GM12878 (cell line): ENCODE results near the gene IL18RAP. TPM values are rescaled to one million over a fixed set of nuclear protein-coding genes. Genes with fewer than 3 reads are reported as not detected.

Source experiments
- ATAC-seq: fragments of 200-7000 bp; cut with Tn5 transposase; 3 replicates; pipeline ENCODE4 v1.9.1; 2020; ENCODE audit warnings: mild to moderate bottlenecking, moderate library complexity
- BruUV-seq: library from RNA; stranded (reverse); fragments of 400-500 nt; replicated peaks from 2 replicates; lab custom pipeline; 2021; lab: Mats Ljungman, UMichigan
- CTCF ChIA-PET: fragments of 300-600 bp; sonication (Branson Sonifier 250); formaldehyde crosslinking; extraction: SDS; loops from one replicate; lab custom pipeline; 2021; ENCODE audit warnings: inconsistent platforms; lab: Yijun Ruan, JAX
- POLR2A ChIA-PET: fragments of 350-600 bp; formaldehyde crosslinking; extraction: SDS; loops from one replicate; lab custom pipeline; 2021; ENCODE audit warnings: inconsistent platforms; lab: Charles Lee
- RAD21 ChIA-PET: fragments of 300-600 bp; sonication (Branson Sonifier 250); formaldehyde crosslinking; loops from one replicate; lab custom pipeline; 2023; ENCODE audit warnings: antibody characterized with exemption; ENCODE audit not compliant: unreplicated experiment; lab: Charles Lee
- SMC1A ChIA-PET: fragments of 300-600 bp; sonication (Branson Sonifier 250); formaldehyde crosslinking; loops from one replicate; lab custom pipeline; 2023; ENCODE audit not compliant: unreplicated experiment, uncharacterized antibody; lab: Charles Lee
- DNase-seq: peaks from one replicate; pipeline ENCODE4 v3.0.0-alpha.2; 2011; ENCODE audit warnings: low read depth, low spot score
- FAIRE-seq: peaks from 3 replicates; lab custom pipeline; 2011; peaks lifted over from hg19 to GRCh38; lab: Jason Lieb, UNC
- H2AFZ ChIP-seq: 2 replicates; pipeline ENCODE4 v1.6.0; 2011; ENCODE audit warnings: low read depth, low read length, control low read depth; ENCODE audit not compliant: control insufficient read depth
- H3K27ac ChIP-seq: 2 replicates; pipeline ENCODE4 v1.5.1; 2011; ENCODE audit warnings: control low read depth; ENCODE audit not compliant: control insufficient read depth, insufficient read depth
- H3K27me3 ChIP-seq, 2 experiments: replicated peaks in 1 of 2; 2 replicates each; pipeline versions ENCODE4 v1.6.0 to v1.6.1; 2011; ENCODE audit warnings: low read length in 1 of 2; ENCODE audit not compliant: control insufficient read depth in 2 of 2, insufficient read depth in 2 of 2
- H3K36me3 ChIP-seq, 2 experiments: 2 replicates each; pipeline ENCODE4 v1.5.1; 2011; ENCODE audit warnings: low read length in 1 of 2; ENCODE audit not compliant: control insufficient read depth in 2 of 2, insufficient read depth in 2 of 2
- H3K4me1 ChIP-seq: 2 replicates; pipeline ENCODE4 v1.6.1; 2011; ENCODE audit warnings: mild to moderate bottlenecking, low read length, moderate library complexity, mixed read lengths; ENCODE audit not compliant: control insufficient read depth, insufficient read depth
- H3K4me2 ChIP-seq: 2 replicates; pipeline ENCODE4 v1.6.0; 2011; ENCODE audit warnings: control low read depth; ENCODE audit not compliant: control insufficient read depth, insufficient read depth
- H3K4me3 ChIP-seq: fragments of 200-600 bp; sonication (generic); 2 replicates; pipeline ENCODE4 v1.5.1; 2016
- H3K79me2 ChIP-seq: 2 replicates; pipeline ENCODE4 v1.6.0; 2011; ENCODE audit warnings: low read length; ENCODE audit not compliant: control insufficient read depth, insufficient read depth
- H3K9ac ChIP-seq: 2 replicates; pipeline ENCODE4 v1.8.0; 2011; ENCODE audit warnings: low read length, control low read depth, mixed read lengths; ENCODE audit not compliant: control insufficient read depth, insufficient read depth
- H3K9me3 ChIP-seq: replicated peaks from 3 replicates; pipeline ENCODE4 v1.5.1; 2011; ENCODE audit warnings: mild to moderate bottlenecking, low read length; ENCODE audit not compliant: control insufficient read depth, insufficient read depth
- H4K20me1 ChIP-seq: 2 replicates; pipeline ENCODE4 v1.6.0; 2011; ENCODE audit not compliant: control insufficient read depth, insufficient read depth
- BCL3 ChIP-seq: IDR thresholded peaks from 2 replicates; pipeline ENCODE4 v1.6.1; 2011; ENCODE audit warnings: borderline replicate concordance, low read depth, mild to moderate bottlenecking, moderate library complexity, low read length; ENCODE audit not compliant: insufficient read depth, poor library complexity, severe bottlenecking
- CBX5 ChIP-seq: sonication (generic); IDR thresholded peaks from 2 replicates; pipeline ENCODE4 v1.6.1; 2016; ENCODE audit warnings: low read depth, moderate library complexity, mild to moderate bottlenecking, inconsistent platforms
- CEBPB ChIP-seq, 2 experiments: fragments of 150-350 bp in 1 of 2; IDR thresholded peaks; 2 replicates each; pipeline ENCODE4 v1.6.1; 2012 to 2014; ENCODE audit warnings: low read depth in 2 of 2, low read length in 2 of 2, borderline replicate concordance in 1 of 2, inconsistent platforms in 1 of 2
- EED ChIP-seq: sonication (generic); IDR thresholded peaks from 2 replicates; pipeline ENCODE4 v1.6.1; 2016; ENCODE audit warnings: antibody characterized with exemption, low read depth
- KAT2A ChIP-seq: conservative IDR thresholded peaks from 2 replicates; pipeline ENCODE4 v1.6.1; 2011; ENCODE audit warnings: low read depth, low read length; ENCODE audit not compliant: control insufficient read depth
- MYC ChIP-seq: IDR thresholded peaks from 2 replicates; pipeline ENCODE4 v1.6.1; 2011; ENCODE audit warnings: mild to moderate bottlenecking, low read length, moderate library complexity, inconsistent platforms; ENCODE audit not compliant: insufficient read depth, insufficient replicate concordance, insufficient read length, severe bottlenecking
- SIX5 ChIP-seq: IDR thresholded peaks from 2 replicates; pipeline ENCODE4 v1.6.1; 2011; ENCODE audit warnings: mild to moderate bottlenecking, low read depth, low read length, moderate library complexity; ENCODE audit not compliant: severe bottlenecking
- SMAD5 ChIP-seq: IDR thresholded peaks from 2 replicates; pipeline ENCODE4 v1.6.1; 2016; ENCODE audit warnings: antibody characterized with exemption, low read depth
- SPI1 ChIP-seq: IDR thresholded peaks from 2 replicates; pipeline ENCODE4 v1.6.1; 2011; ENCODE audit warnings: low read depth, mild to moderate bottlenecking, low read length, moderate library complexity, borderline replicate concordance; ENCODE audit not compliant: insufficient read depth
- WGBS: methylation state at CpG from one replicate; pipeline ENCODE4 v1.1.6; 2016; ENCODE audit warnings: low lambda C conversion rate; ENCODE audit not compliant: insufficient replicate concordance, insufficient coverage; ENCODE audit errors: missing lambda C conversion rate; 5-methylcytosine and 5-hydroxymethylcytosine counted together
- in situ Hi-C: fragments of 300-500 bp; cut with MboI; formaldehyde crosslinking; loops from 9 replicates; pipeline ENCODE4 v1.14.3; 2018; ENCODE audit warnings: mixed read lengths
- intact Hi-C: fragments of 100-400 bp; cut with micrococcal nuclease; formaldehyde crosslinking; loops from one replicate; pipeline ENCODE4 v1.14.2; 2022; ENCODE audit not compliant: unreplicated experiment
- polyA plus RNA-seq, 11 experiments: library from polyadenylated mRNA; depleted of rRNA in 4 of 11; unstranded in 6 of 11; stranded (reverse) in 5 of 11; fragments of >200 nt; fragmentation: Nextera tagmentation in 4 of 11; fragmentation: Illumina TruSeq in 1 of 11; extraction: Ambion mirVana in 4 of 11; extraction: Trizol in 1 of 11; gene quantifications; 1 replicate in 1 of 11; 2 replicates in 10 of 11; pipeline versions ENCODE4 v1.2.1 to v1.2.3, GENCODE V29; 2011 to 2016; ENCODE audit warnings: inconsistent platforms in 2 of 11, missing spikeins in 2 of 11, low read depth in 1 of 11
- total RNA-seq, 4 experiments: library from RNA; depleted of rRNA in 3 of 4; stranded (reverse); fragments of >200 nt in 3 of 4; fragmentation: Illumina TruSeq in 1 of 4; extraction: Trizol in 1 of 4; gene quantifications; 2 replicates each; pipeline versions ENCODE4 v1.2.1 to v1.2.3, GENCODE V29; 2013 to 2021

The IL18RAP gene
- total and polyA plus RNA-seq, 10 of the 15 experiments (the other 5 are each of a cell fraction or from before 2014, with no cell fraction given): 0.37 to 1.6 (median 0.75) TPM; not detected in 1

DNA sequence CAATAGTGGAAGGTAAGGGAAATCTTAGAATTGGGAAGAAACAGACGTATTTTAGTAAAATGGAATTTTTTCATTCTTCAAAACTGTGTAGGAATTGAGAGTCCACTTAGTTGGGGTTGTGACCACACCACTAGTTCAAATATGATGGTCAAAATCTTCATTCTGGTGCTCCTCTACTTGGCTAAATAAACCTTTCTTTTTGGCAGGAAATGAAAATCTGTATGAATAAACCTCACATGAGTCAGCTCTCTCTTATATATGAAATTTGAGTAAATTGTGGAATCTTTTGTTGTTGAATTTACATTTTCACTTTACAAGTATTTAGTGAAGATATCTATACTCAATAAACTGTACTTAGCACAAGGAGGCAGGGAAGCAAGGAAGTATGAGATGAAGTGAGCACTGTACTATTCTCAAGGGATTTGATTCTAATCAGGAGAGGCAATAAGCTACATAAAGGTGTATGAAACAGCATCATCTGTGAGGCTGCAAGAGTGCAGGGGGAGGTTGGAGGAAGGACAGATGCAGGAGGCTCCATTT is 46.8 kb upstream of the IL18RAP start:
- Histone ChIP-seq H4K20me1 (no peaks in the 10 kb centered on the region), H3K27me3 (no peaks in the 10 kb centered on the region), H3K4me2 (no peak overlapping the region), H3K4me1 (no peaks in the 10 kb centered on the region), H3K27ac (no peak overlapping the region), H2AFZ (no peak overlapping the region), H3K79me2 (no peaks in the 10 kb centered on the region), H3K36me3 (peaks cover 0 to under 1% of the 10 kb centered on the region in 2 experiments; a peak in 2 of 4 replicates), H3K9ac (no peak overlapping the region), H3K4me3 (no peak overlapping the region), H3K9me3 (peaks cover under 1% of the 10 kb centered on the region; the same call in 2 of the 3 replicates)
- in situ Hi-C loops (no loop called here), intact Hi-C loops (no loop called here)
- ChIA-PET CTCF (no interaction called here), RAD21 (no interaction called here), POLR2A (no interaction called here), SMC1A (interaction anchor here (0.6 to 2.2 kb wide), 2 partner anchors 8 to 60 kb away, joined by 3 to 4 read pairs; no protein-coding TSS in a partner anchor)
- FAIRE-seq (no peak), ATAC-seq (no peak), DNase-seq (no peak)
- WGBS: 19% methylated on average over 1 of the region's 1 CpG
- TF ChIP-seq MYC (no peak), BCL3 (no peak), SMAD5 (no peak)
- BruUV-seq: TSS peak; percentile 25

DNA sequence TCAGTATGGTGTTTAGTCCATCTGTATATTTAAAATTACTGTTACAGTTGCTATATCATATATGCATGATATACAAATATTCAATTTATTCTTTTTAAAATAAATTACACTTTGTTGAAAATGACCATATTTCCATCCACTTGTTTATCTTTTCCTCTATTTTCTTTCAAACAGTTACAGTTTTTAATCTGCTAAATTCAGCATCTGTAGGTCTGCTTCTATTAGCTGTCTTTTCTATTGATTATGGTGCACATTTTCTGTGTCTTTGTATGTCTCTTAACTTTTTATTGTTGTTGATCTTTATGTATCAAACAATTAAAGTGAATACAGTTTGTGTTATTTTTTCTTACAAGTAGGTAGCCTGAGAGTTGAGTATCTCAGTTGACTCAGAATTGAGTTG is 39.2 kb upstream of the IL18RAP start:
- Histone ChIP-seq H3K4me2 (no peak overlapping the region), H3K27me3 (no peaks in the 10 kb centered on the region), H4K20me1 (no peaks in the 10 kb centered on the region), H3K4me3 (no peak overlapping the region; the same call in 1 of the 2 replicates), H3K27ac (no peak overlapping the region), H3K4me1 (peaks cover 29% of the 10 kb centered on the region), H3K79me2 (no peaks in the 10 kb centered on the region), H2AFZ (no peak overlapping the region), H3K9ac (no peak overlapping the region), H3K36me3 (peaks cover 3 to 7% of the 10 kb centered on the region in 2 experiments; a peak in 3 of 4 replicates), H3K9me3 (peaks cover 19% of the 10 kb centered on the region)
- CTCF ChIA-PET: interaction anchor here (0.6 to 0.7 kb wide), 2 partner anchors 10 to 350 kb away, joined by 3 read pairs; no protein-coding TSS in a partner anchor
- intact Hi-C loops (no loop called here), in situ Hi-C loops (no loop called here)
- SMC1A ChIA-PET: interaction anchor here (0.9 to 1.5 kb wide), 2 partner anchors 9 to 30 kb away, joined by 3 to 5 read pairs; no protein-coding TSS in a partner anchor
- no peak for DNase-seq
- ATAC-seq: no peak
- RAD21 ChIA-PET: no interaction called here
- BruUV-seq: no TSS peak
- no peak for FAIRE-seq
- POLR2A ChIA-PET: no interaction called here
- TF ChIP-seq SIX5: no peak
- no peak for TF ChIP-seq BCL3
- TF ChIP-seq CEBPB (IDR thresholded peaks at IDR 0.05; ENCODE audit: borderline replicate concordance in 1 of 2, low read depth in 2 of 2, low read length in 2 of 2): no peak
- TF ChIP-seq CBX5: peak; percentile 61; the same call in 1 of the 2 replicates
- TF ChIP-seq KAT2A: no peak
- TF ChIP-seq SPI1: no peak
- no peak for TF ChIP-seq EED
